ENCODE data around the gene MTHFSD. TPM values are rescaled to one million over a fixed set of nuclear protein-coding genes. Genes with fewer than 3 reads are reported as not detected.

MTHFSD gene
- total and polyA plus RNA-seq, 11 donors, result 3.9 to 17.0 (median 11.4) TPM

DNA sequence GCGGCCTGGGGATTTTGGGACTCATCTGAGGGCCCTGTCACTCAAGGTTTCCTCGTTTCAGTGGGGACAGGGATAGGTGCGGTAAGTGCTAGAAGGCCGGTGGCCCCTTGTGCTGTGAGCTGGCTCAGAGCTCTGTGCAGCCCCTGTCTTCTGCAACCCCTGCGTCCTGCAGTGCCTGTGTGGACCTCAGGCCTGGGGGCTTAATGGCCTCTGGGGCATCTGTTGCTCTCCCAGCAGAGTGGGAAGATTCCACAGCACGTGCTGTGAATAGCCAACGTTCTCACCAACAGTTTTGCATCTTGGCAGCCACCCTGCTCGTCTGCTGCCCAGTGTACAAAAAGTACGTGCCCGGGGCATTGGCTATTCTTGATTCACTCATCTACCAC, 16.5 kb upstream of the MTHFSD start:
- Histone ChIP-seq H3K4me1 (peaks cover 0 to 43% (median 9%) of the 10 kb centered on the region in 12 donors), H3K27me3 (peaks cover 20 to 100% (median 66%) of the 10 kb centered on the region in 9 donors), H3K27ac (peak overlapping the region in 10 of 12 donors; percentile 19 to 89 (median 64)), H3K4me3 (peak overlapping the region; percentile 14 to 83 (median 58)), H3K36me3 (no peaks in the 10 kb centered on the region), H3K9me3 (no peaks in the 10 kb centered on the region)
- DNase-seq (no peak), ATAC-seq (no peak)
- WGBS, 4 donors, result 31 to 52% (median 45%) methylated on average over 9 to 10 of the region's 10 CpGs
- TF ChIP-seq CTCF (IDR thresholded peaks at IDR 0.05) (no peak), POLR2A (IDR thresholded peaks at IDR 0.05) (no peak)
- intact Hi-C loops (cut with DNase I), result loop anchor here in 8 of 10 donors (5.0 to 10.0 kb wide), 7 partner anchors 83 to 486 kb away; no protein-coding TSS in a partner anchor

GRCh38 chr16:86570558-86571529, 15.8 kb upstream of the MTHFSD start:
- no peak for DNase-seq
- Histone ChIP-seq H3K27me3 (peaks cover 19 to 100% (median 71%) of the 10 kb centered on the region in 9 donors), H3K36me3 (no peaks in the 10 kb centered on the region), H3K27ac (peak overlapping the region in 11 of 12 donors; percentile 11 to 89 (median 64)), H3K4me1 (peaks cover 0 to 44% (median 11%) of the 10 kb centered on the region in 12 donors), H3K4me3 (peak overlapping the region; percentile 14 to 83 (median 58)), H3K9me3 (no peaks in the 10 kb centered on the region)
- WGBS, 4 donors, result 37 to 54% (median 47%) methylated on average over 28 of the region's 28 CpGs
- intact Hi-C loops (cut with DNase I), result loop anchor here in 8 of 10 donors (5.0 to 10.0 kb wide), 7 partner anchors 84 to 486 kb away; no protein-coding TSS in a partner anchor
- TF ChIP-seq POLR2A (IDR thresholded peaks at IDR 0.05) (no peak), CTCF (IDR thresholded peaks at IDR 0.05) (no peak)
- ATAC-seq, result no peak

DNA sequence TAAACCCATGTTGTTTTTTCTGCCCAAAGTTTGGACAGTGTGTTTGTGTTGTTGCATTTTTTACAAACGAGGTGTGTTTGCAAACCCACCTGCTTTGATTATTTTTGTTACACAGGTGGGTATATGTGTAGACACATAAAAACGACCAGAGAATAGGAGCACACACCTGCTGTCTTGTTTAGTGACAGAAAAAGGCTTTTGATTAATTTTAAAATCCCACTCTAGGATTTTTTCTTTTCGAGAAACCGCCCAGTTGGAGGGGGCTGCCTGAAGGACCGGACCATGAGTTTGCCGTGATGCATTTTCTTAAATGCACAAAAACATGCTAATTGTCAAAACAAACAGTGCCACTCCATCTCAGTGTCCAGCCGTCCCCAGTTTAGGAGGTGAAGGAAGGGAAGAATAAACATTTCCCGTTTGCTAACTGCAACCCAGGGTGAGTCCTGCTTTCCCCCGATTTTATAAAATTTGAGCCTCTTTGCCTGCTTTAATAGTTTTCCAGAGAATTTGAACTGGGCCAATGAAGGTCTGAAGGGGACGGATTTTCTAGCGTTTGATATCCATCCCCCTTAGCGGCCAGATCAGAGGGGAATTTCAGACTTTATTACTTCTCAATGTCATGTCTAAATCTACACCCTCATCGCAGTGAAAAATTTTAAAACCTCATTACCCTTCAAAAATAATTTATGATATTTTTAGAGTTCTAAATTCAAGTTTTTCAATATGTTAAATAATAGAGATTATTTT, 14.8 kb upstream of the MTHFSD start:
- H3K27me3 ChIP-seq, result peaks cover 24 to 100% (median 75%) of the 10 kb centered on the region in 9 donors
- intact Hi-C loops (cut with DNase I), result loop anchor here in 9 of 10 donors (5.0 to 10.0 kb wide), 10 partner anchors 47 to 825 kb away; partner anchors contain the start of gene MAP1LC3B (in 1 of the 9)
- DNase-seq, result no peak
- no peaks in the 10 kb centered on the region for H3K36me3 ChIP-seq
- no peak for ATAC-seq
- WGBS, 4 donors, result 23 to 34% (median 29%) methylated on average over 13 of the region's 13 CpGs
- H3K4me1 ChIP-seq, result peaks cover 0 to 36% (median 10%) of the 10 kb centered on the region in 12 donors
- H3K4me3 ChIP-seq, result peak overlapping the region; percentile 14 to 83 (median 58)
- peak overlapping the region in 9 of 12 donors; percentile 6 to 89 (median 67) for H3K27ac ChIP-seq
- H3K9me3 ChIP-seq, result no peaks in the 10 kb centered on the region
- TF ChIP-seq CTCF (IDR thresholded peaks at IDR 0.05) (no peak), POLR2A (IDR thresholded peaks at IDR 0.05) (no peak)
